HG02623 (cell line): Measurements from ENCODE around the gene CNST.
"Not testable (repeated sequence)": the region's sequence is repeated elsewhere in the genome, so short reads cannot be mapped to it uniquely, and the experiment has no call there.

ENCODE experiments used
- ATAC-seq: cut with Tn5 transposase; IDR thresholded peaks from one replicate; pipeline ENCODE4 v1.9.1; 2021; ENCODE audit warnings: moderate library complexity; ENCODE audit not compliant: unreplicated experiment

The CNST gene

DNA sequence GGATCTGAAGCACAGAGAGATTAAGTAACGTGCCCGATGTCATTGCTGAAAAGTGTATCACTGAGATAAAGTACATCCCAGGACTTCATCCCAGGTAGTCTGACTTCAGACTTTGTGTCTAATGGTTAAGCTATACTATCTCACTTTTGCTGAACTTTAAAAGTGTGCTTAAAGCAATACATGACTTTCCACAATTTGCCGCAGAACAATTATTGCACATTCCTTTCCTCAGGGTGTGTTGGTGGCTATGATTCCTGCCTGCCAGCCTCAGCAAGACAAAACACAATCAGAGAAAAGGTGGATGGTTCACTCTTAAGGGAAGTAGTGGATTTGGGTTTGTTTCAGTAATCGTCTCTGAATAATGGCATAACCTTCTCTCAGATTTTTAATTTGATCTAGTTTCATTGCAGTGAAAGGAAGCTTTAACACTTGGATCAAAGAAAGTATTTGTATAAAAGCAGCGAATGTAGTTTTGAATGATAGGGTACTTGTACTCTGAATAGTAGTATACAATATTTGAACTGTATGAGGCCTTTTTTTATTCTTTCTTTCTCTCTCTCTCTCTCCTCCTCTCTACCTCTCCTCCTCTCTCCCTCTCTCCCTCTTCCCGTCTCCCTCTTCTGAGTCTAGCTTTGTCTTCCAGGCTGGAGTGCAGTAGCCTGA is 47.0 kb downstream of the CNST start:
- no peak for ATAC-seq

DNA sequence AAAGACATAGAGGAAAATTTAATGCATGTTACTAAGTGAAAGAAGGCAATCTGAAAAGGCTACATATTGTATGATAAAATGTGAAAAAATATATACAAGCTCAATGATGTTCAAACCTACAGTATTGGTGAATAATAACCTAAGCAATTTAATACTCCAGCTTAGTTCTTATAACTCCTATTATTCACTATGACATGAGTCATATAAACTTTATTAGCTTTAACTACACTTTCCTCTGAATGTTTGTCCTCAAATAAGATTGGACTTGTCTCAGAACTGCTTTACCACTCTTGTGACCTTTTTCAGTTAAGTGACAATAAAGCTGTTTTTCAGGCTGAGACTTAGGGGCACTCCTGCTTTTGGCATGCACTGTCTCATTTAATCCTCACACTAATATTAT is 50.9 kb downstream of the CNST start:
- no peak for ATAC-seq

GRCh38 chr1:246617768-246618167 is 51.5 kb downstream of the CNST start:
- no peak for ATAC-seq

DNA sequence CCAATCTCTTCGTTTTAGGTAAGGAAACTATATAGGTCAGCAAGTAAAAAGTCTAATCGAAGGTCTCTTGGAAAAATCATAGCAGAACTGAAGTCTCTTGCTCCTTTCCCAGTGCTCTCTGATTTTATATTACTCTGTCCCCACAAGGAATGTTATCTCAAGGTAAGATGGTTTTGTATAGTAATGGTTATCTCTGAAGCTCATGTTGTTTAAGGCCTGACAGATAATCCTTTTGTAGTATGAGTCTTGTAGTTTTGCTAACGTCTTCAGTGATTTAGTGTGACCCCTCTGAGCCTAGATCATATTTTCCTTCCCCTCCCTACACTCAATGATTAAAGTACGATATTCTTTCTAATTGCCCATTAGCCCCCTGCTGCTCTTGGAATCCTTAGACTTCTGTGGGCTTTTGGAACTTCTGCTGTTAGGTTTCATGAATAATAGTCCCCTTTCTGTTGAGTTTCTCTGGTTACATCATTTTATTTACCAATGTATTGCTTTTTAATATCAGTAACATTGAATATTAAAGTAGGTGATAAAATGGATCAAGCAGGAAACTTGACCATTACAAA is 52.1 kb downstream of the CNST start:
- ATAC-seq = no peak

DNA sequence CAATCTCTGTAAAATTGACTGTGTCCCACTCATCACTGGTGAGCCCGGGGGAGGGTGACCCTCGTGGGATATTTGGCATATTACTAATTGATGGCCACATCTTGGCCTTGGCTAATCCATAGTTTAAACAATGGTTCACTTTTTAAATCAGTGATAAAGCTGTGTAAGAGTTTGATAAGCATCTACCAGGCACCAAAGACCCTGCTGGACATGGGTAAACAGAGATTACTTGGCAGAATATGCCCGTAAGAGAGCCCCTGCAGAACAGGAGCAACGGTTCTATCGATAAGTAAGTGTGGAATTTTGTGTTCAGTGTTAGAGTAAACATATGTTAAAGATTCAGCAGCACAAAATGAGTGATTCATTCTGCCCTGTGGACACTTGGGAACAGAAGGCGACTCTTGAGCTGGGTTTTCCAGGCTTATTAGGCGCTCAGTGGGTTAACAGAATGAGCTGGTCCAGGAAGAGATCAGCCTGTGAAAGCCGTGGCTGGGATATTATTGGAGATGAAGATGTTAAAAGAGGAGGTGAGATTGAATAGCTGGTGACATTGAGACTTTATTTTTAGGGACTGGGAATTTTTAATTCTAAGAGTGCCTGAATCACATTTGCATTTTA is 55.9 kb downstream of the CNST start:
- ATAC-seq = no peak

DNA sequence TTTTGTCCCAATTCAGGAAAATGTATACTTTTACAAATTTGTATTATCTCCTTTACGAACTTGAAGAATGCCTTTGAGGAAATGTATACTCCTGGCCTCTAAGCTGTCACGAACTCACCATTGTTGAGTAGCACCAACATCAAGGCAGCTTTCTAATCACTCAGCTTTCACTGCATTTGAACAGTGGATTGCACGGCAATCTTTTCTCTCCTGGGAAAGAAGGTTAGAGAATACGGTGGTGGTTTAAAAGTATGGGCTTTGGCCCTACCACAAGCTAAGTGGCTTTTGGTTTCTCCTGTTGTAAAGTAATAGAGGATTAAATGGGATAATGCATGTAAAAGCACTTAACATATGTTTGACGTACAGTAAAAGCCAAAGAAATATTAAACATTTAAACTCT is 57.8 kb downstream of the CNST start:
- ATAC-seq = no peak

GRCh38 chr1:246629030-246629429 is 62.8 kb downstream of the CNST start:
- ATAC-seq = peak; percentile 89

DNA sequence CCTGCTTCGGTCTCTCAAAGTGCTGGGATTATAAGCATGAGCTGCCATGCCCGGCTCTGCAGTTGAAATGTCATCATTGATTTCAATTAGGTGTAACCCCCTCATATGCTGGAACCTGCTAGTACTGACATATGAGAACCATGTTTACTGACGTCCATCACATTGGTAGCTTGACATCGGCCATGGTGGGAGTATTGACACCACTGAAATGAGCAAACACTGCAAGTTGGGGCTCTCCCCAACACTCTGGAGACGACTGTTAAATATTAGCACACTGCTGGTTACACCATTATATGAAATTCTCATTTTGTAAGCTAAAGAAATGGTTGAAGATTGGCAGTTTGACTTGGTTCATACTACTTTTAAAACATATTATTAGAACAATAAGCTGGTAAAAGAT is 63.7 kb downstream of the CNST start:
- peak; percentile 41 for ATAC-seq

- no peak for ATAC-seq
Measured at GRCh38 chr1:246631426-246631825, 65.2 kb downstream of the CNST start.

DNA sequence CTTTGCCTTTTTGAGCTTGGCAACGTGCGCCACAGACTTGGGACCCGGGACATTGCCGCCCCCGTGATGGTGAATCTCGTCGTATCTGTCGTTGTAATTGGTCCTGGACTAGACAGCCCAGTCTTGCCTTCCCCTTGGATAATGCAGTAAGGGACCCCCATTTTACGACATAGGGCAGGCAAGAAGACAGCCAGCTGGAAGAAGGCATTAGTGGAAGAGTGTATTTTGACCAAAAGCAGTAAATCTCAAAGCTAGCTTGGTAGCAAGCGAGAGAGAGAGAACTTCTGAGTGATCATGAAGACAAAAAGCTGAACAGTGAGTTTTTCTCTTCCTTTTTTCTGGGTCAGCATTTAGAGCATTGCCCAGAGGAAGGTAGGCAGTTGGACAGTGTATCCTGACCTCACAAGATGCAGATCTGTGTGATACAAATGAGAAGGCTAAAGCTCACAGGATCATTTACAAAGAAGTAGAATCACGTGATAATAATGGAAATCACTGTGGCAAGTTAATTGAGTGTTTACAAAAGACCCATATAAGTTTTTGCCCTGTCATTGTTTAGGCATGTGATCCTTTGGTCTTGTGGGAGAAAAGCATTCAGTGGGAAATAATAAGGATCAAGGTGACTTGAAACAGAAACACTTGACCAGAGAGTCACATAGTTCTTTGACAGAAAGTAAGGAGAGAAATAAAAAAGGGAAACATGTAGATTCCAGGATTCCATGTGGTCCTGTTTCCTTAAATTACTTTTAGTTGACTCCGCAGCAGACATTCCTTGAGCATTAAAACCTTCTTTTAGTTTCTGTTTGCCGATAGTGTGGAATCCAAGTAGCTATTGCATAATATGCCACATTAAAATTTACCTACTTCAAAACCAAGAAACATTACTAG is 66.3 kb downstream of the CNST start:
- ATAC-seq = no peak

GRCh38 chr1:246634659-246635058 is 68.4 kb downstream of the CNST start:
- ATAC-seq = not testable (repeated sequence)

DNA sequence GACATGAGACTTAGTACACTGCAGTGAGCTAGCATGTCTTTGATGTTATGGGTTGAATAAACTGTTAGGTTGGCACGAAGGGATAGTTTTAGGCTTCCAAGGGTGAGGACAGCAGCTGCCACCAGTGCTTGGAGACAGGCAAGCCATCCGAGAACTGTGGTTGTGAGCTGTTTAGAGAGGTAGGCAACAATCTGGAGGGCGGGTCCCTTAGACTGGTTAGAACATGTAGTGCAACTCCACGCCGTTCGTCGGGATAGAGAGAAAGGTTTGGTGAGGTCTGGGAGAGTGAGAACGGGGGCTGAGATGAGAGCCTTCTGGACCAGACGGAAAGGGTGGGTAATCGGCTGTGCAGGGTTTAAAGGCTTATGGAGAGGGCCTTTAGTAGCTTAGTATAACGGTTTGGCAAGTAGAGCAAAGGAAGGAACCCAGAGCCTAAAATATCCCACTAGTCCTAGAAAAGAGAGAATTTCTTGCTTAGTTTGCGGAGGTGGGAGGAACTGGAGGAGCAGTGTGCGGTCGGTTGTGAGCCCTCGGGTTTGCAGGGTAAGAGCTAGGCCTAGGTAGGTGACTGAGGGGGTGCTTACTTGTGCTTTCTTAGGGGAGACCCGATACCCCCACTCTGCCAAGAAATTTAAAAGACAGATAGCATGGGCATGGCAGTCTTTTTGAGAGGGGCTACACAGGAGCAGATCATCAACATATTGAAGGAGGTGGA is 72.8 kb downstream of the CNST start:
- no peak for ATAC-seq

DNA sequence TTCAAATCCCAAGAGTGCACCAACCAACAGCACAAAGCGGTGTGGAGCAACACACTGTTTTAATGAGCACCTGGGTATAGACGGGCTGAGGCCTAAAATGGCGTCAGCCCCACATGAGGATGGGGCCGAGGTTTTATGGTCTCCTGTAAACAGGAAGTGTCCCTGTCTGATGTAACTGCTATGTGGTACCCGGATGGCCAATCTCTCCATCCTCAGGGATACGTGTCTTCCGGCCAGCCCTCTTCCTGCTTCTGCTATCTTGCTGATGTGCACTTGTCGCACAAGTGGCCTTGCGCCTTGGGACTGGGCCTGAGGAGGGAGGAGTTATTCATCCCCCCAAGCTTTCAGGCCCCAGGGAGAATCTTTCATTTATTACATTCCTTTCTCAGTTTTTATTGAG is 73.5 kb downstream of the CNST start:
- ATAC-seq = no peak

GRCh38 chr1:246640747-246641146 is 74.5 kb downstream of the CNST start:
- no peak for ATAC-seq

DNA sequence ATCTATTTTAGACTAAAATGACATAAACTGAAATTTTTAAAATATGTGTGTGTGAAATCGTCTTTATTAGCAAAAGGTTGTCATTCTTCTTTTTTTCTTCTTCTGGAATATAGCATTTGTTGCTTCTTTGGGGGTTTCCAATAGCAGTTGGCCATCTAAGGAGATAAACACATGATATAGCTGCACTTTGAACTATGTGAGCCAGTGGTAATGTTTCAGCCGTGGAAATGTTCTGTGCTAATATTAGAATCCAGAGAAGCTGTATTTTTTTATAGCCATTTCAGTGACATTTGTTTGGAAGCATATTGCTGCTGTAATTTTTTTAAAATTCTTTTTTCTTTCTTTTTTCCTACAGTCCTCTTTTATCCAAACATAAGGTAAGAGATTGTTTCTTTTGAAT is 75.1 kb downstream of the CNST start:
- ATAC-seq = no peak

- ATAC-seq = no peak
Measured at GRCh38 chr1:246642719-246643118, 76.5 kb downstream of the CNST start.

GRCh38 chr1:246647113-246647512 is 80.9 kb downstream of the CNST start:
- no peak for ATAC-seq

GRCh38 chr1:246647513-246647912 is 81.3 kb downstream of the CNST start:
- ATAC-seq = no peak

- no peak for ATAC-seq
Measured at GRCh38 chr1:246651012-246651695, 84.9 kb downstream of the CNST start.

GRCh38 chr1:246658567-246658966 is 92.3 kb downstream of the CNST start:
- ATAC-seq = no peak
